Measurements from ENCODE around the gene MMD.

GRCh38 chr17:55411463-55411855, 10.2 kb downstream of the MMD start:
- TF ChIP-seq POLR2A (conservative IDR thresholded peaks at IDR 0.05) (no peak), CTCF (IDR thresholded peaks at IDR 0.05 in 2 of 3, conservative IDR thresholded peaks at IDR 0.05 in 1 of 3; ENCODE audit: insufficient read depth in 2 of 3, low read depth in 1 of 3, low read length in 3 of 3) (no peak), SUPT5H (IDR thresholded peaks at IDR 0.05) (no peak), ZFX (CRISPR knock-in tag; IDR thresholded peaks at IDR 0.05) (no peak), ILK (tag; IDR thresholded peaks at IDR 0.05; ENCODE audit: borderline replicate concordance, low read depth) (no peak), RCOR1 (IDR thresholded peaks at IDR 0.05; ENCODE audit: borderline replicate concordance in 1 of 2, low read depth in 2 of 2, low read length in 2 of 2) (no peak), HNRNPUL1 (IDR thresholded peaks at IDR 0.05; ENCODE audit: low read length) (no peak), TEAD4 (IDR thresholded peaks at IDR 0.05; ENCODE audit: low read length) (no peak), TEAD4 (CRISPR knock-in tag; IDR thresholded peaks at IDR 0.05; ENCODE audit: borderline replicate concordance) (no peak), ZSCAN29 (IDR thresholded peaks at IDR 0.05) (no peak)

Data from K562 (cell line).